ENCODE data around the gene DEFB114.
"Not testable (repeated sequence)": the region's sequence is repeated elsewhere in the genome, so short reads cannot be mapped to it uniquely, and the experiment has no call there.

The DEFB114 gene

GRCh38 chr6:49964064-49964463 is at the start of gene DEFB114:
TSS of gene DEFB114 (minus strand) at chr6:49964164. CDS start at chr6:49964105, 59 bp downstream.
- DNase-seq: no peak

- DNase-seq: no peak
Observed at GRCh38 chr6:50007819-50008218, 43.9 kb upstream of the DEFB114 start.

- DNase-seq: no peak
Observed at GRCh38 chr6:50003139-50003538, 39.2 kb upstream of the DEFB114 start.

GRCh38 chr6:49995278-49995677 is 31.3 kb upstream of the DEFB114 start:
- DNase-seq: no peak

- no peak for DNase-seq
Observed at GRCh38 chr6:49988900-49989299, 24.9 kb upstream of the DEFB114 start.

GRCh38 chr6:49987749-49988148 is 23.8 kb upstream of the DEFB114 start:
- DNase-seq: no peak

GRCh38 chr6:49986551-49986950 is 22.6 kb upstream of the DEFB114 start:
- DNase-seq: no peak

GRCh38 chr6:49982046-49982445 is 18.1 kb upstream of the DEFB114 start:
- no peak for DNase-seq

- DNase-seq: no peak
Observed at GRCh38 chr6:49980898-49981297, 16.9 kb upstream of the DEFB114 start.

- DNase-seq: no peak
Observed at GRCh38 chr6:49979584-49979983, 15.6 kb upstream of the DEFB114 start.

GRCh38 chr6:49978332-49979226 is 14.6 kb upstream of the DEFB114 start:
- no peak for DNase-seq

- DNase-seq: no peak
Observed at GRCh38 chr6:49969605-49970004, 5.6 kb upstream of the DEFB114 start, which contains the start of gene DEFB113. TSS of gene DEFB113 (minus strand) at chr6:49969625. CDS start at chr6:49969625, 0 bp downstream.

GRCh38 chr6:49966823-49967222 is 2.9 kb upstream of the DEFB114 start:
- no peak for DNase-seq

GRCh38 chr6:49966334-49966733 is 2.4 kb upstream of the DEFB114 start:
- DNase-seq: no peak

- DNase-seq: no peak
Observed at GRCh38 chr6:49958180-49958579, 5.8 kb downstream of the DEFB114 start.

- no peak for DNase-seq
Observed at GRCh38 chr6:49955847-49956246, 8.1 kb downstream of the DEFB114 start.

- no peak for DNase-seq
Observed at GRCh38 chr6:49951926-49952325, 12.0 kb downstream of the DEFB114 start.

GRCh38 chr6:49950415-49950751 is 13.6 kb downstream of the DEFB114 start:
- no peak for DNase-seq

- DNase-seq: no peak
Observed at GRCh38 chr6:49949062-49949461, 14.9 kb downstream of the DEFB114 start.

- DNase-seq: no peak
Observed at GRCh38 chr6:49946835-49947234, 17.1 kb downstream of the DEFB114 start.

- DNase-seq: not testable (repeated sequence)
Observed at GRCh38 chr6:49944068-49944467, 19.9 kb downstream of the DEFB114 start.

GRCh38 chr6:49939993-49940498 is 23.9 kb downstream of the DEFB114 start:
- DNase-seq: no peak

GRCh38 chr6:49937811-49938210 is 26.2 kb downstream of the DEFB114 start:
- no peak for DNase-seq

GRCh38 chr6:49937017-49937416 is 26.9 kb downstream of the DEFB114 start:
- no peak for DNase-seq

GRCh38 chr6:49935387-49935786 is 28.6 kb downstream of the DEFB114 start:
- DNase-seq: no peak

All from cerebellar nuclear complex (tissue), 1 donor.